SKM-1 (cell line): ENCODE results near the gene ERBB3.
A peak's percentile ranks its signal among the peaks of the same experiment; 100 is the strongest.

Experiments used
- DNase-seq: peaks from one replicate; lab custom pipeline; 2025; ENCODE audit not compliant: unreplicated experiment; lab: John Stamatoyannopoulos, UW

Gene ERBB3

GRCh38 chr12:56078931-56079722, 838 bp upstream of the ERBB3 start:
- DNase-seq = peak; percentile 4

DNA sequence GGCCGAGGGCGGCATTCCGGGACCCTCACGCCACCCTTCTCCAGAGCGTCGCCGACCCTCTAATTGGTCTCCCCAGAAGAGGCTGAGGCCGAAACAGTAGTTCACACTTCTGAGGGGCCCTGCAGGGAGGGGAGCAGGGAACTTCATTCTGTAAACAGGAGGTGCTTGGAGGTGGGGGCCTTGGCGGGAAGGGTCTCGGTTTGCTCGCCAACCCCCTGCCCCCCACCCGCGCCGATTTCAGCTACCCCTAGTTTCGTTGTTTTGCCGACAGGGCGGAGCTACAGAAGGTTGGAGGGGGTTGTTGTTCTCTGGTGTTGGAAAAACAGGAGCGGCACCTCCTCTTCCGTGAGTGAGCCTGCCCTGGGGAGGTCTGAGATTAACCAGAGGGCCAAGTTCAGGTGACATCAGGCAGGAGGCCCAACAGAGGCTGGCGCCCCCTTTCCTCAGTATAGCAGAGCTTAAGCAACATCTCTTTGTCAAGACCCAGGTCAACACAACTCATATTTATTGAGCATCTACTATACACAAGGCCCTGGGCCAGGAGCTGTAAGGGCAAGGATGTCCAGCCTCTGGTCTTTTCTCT, 682 bp downstream of the ERBB3 start:
- DNase-seq = no peak

- no peak for DNase-seq
Observed at GRCh38 chr12:56081393-56082347, 1.7 kb downstream of the ERBB3 start.

GRCh38 chr12:56082382-56082781, 2.4 kb downstream of the ERBB3 start:
- no peak for DNase-seq

GRCh38 chr12:56082967-56083366, 3.0 kb downstream of the ERBB3 start:
- no peak for DNase-seq

DNA sequence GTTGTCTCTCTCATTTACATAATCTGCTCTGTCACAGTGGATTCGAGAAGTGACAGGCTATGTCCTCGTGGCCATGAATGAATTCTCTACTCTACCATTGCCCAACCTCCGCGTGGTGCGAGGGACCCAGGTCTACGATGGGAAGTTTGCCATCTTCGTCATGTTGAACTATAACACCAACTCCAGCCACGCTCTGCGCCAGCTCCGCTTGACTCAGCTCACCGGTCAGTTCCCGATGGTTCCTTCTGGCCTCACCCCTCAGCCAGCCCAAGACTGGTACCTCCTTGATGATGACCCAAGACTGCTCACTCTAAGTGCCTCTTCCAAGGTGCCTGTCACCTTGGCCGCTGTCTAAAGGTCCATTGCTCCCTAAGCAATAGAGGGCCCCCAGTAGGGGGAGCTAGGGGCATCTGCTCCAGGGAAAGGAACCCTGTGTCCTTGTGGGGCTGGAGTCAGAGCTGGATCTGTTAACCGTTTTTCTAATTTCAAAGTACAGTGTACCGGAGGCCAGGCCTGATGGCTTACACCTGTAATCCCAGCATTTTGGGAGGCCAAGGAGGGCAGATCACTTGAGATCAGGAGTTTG, 5.1 kb downstream of the ERBB3 start:
- no peak for DNase-seq

- DNase-seq = no peak
Observed at GRCh38 chr12:56086096-56086495, 6.1 kb downstream of the ERBB3 start.

DNA sequence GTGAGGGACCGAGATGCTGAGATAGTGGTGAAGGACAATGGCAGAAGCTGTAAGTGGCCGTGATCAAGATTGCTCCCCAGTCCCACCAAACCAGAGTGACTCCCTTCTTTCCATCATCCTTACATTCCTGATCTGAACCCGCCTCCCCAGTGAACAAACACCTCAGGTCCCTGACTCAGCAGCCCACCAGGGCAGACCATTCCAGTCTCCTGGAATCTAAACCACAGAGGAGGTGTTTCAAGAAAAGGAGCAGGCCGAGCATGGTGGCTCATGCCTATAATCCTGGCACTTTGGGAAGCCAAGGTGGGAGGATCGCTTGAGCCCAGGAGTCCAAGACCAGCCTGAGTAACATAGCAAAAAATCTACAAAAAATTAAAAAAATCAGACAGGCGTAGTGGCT, 6.6 kb downstream of the ERBB3 start:
- DNase-seq = no peak

DNA sequence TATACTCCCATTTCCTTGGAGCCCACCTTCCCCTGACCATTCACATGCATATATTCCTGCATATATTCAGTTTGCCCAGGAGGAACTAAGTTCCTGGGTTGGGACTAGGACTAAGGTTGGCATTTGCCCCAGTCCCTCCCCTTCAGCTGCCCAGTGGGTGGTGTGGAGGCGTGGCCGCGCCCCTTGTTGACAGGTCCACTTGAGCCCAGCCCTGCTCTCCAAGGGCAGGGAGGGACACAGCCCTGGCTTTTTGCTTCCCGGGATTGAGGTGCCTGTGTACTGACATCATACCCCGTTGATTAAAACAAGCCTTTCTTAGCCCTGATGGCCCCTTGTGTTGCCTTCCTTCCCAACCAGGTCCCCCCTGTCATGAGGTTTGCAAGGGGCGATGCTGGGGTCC, 7.3 kb downstream of the ERBB3 start:
- DNase-seq = no peak

- DNase-seq = no peak
Observed at GRCh38 chr12:56097738-56098137, 17.8 kb downstream of the ERBB3 start.

DNA sequence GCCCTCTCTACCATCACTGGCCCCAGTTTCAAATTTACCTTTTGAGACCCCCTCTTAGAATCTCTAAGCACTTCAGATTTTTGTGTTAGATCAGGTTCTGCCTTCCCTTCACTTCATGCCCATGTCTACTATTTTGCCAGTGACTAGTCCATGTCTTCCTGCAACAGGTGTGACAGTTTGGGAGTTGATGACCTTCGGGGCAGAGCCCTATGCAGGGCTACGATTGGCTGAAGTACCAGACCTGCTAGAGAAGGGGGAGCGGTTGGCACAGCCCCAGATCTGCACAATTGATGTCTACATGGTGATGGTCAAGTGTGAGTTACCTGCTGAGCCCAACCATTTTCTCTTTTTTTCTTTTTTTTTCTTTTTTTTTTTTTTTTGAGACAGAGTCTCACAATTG, 18.6 kb downstream of the ERBB3 start:
- no peak for DNase-seq

DNA sequence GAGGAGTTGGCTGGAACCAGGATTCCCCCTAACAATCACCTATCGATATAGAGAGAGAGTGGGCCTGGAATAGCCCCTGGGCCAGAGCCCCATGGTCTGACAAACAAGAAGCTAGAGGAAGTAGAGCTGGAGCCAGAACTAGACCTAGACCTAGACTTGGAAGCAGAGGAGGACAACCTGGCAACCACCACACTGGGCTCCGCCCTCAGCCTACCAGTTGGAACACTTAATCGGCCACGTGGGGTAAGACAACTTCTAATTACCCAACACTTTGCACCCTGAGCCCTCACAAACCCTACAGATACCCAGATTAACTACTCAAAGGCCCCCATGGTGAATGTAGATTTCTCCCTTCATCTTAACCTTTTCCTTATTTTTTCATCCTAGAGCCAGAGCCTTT, 19.8 kb downstream of the ERBB3 start:
- no peak for DNase-seq

- DNase-seq = no peak
Observed at GRCh38 chr12:56101045-56101444, 21.1 kb downstream of the ERBB3 start.

GRCh38 chr12:56102683-56103065, 22.7 kb downstream of the ERBB3 start:
- DNase-seq = no peak

DNA sequence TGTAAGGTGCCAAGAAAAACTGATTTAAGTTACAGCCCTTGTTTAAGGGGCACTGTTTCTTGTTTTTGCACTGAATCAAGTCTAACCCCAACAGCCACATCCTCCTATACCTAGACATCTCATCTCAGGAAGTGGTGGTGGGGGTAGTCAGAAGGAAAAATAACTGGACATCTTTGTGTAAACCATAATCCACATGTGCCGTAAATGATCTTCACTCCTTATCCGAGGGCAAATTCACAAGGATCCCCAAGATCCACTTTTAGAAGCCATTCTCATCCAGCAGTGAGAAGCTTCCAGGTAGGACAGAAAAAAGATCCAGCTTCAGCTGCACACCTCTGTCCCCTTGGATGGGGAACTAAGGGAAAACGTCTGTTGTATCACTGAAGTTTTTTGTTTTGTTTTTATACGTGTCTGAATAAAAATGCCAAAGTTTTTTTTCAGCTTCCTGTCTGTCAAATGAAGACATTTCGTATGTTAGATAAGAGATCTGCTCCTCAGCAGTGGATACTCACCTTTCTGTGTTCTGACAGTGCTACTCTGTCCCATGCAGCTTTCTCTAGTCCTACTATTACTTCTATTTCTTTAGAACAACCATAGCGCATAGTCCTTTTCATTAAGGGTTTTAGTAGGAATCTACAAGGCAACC, 23.2 kb downstream of the ERBB3 start:
- no peak for DNase-seq

DNA sequence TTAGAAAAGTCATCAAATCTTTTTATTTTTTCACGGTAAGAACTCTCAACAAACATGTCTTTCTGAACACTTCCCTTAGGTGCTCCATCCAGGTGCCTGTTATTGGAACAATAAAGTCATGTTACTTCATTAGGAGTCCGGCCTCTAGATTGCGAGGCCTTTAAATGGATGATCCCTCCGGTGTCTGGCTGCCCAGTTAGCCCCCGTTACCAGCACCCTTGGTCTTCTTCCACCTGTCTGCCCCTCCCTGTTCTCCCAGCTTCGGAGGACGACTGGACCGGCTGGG, 23.8 kb downstream of the ERBB3 start:
- DNase-seq = no peak

- peak; percentile 90 for DNase-seq
Observed at GRCh38 chr12:56104109-56104814, 24.3 kb downstream of the ERBB3 start, which contains the start of gene PA2G4. PA2G4 (plus strand) TSS chr12:56104559; CDS start chr12:56104738, 179 bp downstream.

GRCh38 chr12:56104815-56105608, 25.0 kb downstream of the ERBB3 start:
- DNase-seq = no peak

DNA sequence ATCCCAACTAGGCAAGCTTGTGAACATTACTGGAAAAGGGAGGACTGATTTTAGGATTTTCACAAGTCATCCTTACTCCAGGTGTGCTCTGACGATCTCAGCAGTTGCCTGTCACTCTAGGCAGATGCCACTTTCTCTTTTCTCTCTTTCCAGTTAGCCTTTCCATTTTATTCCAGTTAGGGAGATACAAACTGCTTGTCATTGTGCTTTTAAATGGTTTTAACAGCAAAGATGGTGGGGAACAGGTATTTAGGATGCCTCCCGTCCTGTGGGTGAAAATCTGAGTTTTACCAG, 25.6 kb downstream of the ERBB3 start:
- DNase-seq = no peak

DNA sequence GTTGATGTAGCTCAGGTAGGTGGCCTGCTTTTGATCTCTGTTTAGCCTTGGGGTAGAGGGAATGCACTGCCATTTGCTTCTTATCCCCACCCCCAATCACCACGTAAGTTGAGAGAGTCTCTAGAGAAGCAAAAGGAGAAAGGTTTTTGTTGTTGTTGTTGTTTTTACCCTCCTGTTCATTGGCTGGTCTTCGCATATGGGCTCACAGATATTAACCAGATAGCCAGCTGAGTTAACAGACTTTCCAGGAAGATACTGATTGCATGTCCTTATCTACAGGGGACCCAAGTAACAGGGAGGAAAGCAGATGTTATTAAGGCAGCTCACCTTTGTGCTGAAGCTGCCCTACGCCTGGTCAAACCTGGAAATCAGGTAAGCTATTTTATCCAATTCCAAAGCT, 27.3 kb downstream of the ERBB3 start:
- no peak for DNase-seq
